HEK293T (cell line): ENCODE data around the gene NT5C2.
"Not testable (repeated sequence)": the region's sequence is repeated elsewhere in the genome, so short reads cannot be mapped to it uniquely, and the experiment has no call there.

Source experiments
- CTCF ChIA-PET: fragments of 350-600 bp; formaldehyde crosslinking; extraction: SDS; loops from one replicate; lab custom pipeline; 2021; ENCODE audit warnings: antibody characterized with exemption, inconsistent platforms; lab: Yijun Ruan, JAX
- POLR2A ChIA-PET: fragments of 350-600 bp; formaldehyde crosslinking; extraction: SDS; loops from one replicate; lab custom pipeline; 2020; ENCODE audit warnings: antibody characterized with exemption, inconsistent platforms; lab: Yijun Ruan, JAX
- DNase-seq: peaks from one replicate; pipeline ENCODE4 v3.0.0; 2012; ENCODE audit warnings: mixed read lengths; ENCODE audit errors: extremely low spot score
- ARNT ChIP-seq: fragments of 450-650 bp; IDR thresholded peaks from 2 replicates; pipeline ENCODE4 v1.6.1; 2017; ENCODE audit warnings: mild to moderate bottlenecking
- BHLHE40 ChIP-seq: fragments of 450-650 bp; IDR thresholded peaks from 2 replicates; pipeline ENCODE4 v1.6.1; 2016; ENCODE audit warnings: mild to moderate bottlenecking, moderate library complexity, borderline replicate concordance
- CTBP1 ChIP-seq: fragments of 450-650 bp; IDR thresholded peaks from 2 replicates; pipeline ENCODE4 v1.6.1; 2016; ENCODE audit warnings: borderline replicate concordance
- ELF4 ChIP-seq: fragments of 450-650 bp; IDR thresholded peaks from 2 replicates; pipeline ENCODE4 v1.6.1; 2017; ENCODE audit warnings: antibody characterized with exemption
- FOXA1 ChIP-seq: fragments of 450-650 bp; IDR thresholded peaks from 2 replicates; pipeline ENCODE4 v1.6.1; 2016; ENCODE audit warnings: mild to moderate bottlenecking
- FOXK2 ChIP-seq: fragments of 450-650 bp; IDR thresholded peaks from 2 replicates; pipeline ENCODE4 v1.6.1; 2016; ENCODE audit warnings: mild to moderate bottlenecking
- FOXM1 ChIP-seq: fragments of 450-650 bp; IDR thresholded peaks from 2 replicates; pipeline ENCODE4 v1.6.1; 2017; ENCODE audit warnings: mild to moderate bottlenecking, borderline replicate concordance
- HDGF ChIP-seq: fragments of 450-650 bp; IDR thresholded peaks from 2 replicates; pipeline ENCODE4 v1.6.1; 2017; ENCODE audit warnings: antibody characterized with exemption, borderline replicate concordance
- L3MBTL2 ChIP-seq: fragments of 450-650 bp; conservative IDR thresholded peaks from 2 replicates; pipeline ENCODE4 v1.6.1; 2016; ENCODE audit warnings: mild to moderate bottlenecking
- LEF1 ChIP-seq: fragments of 450-650 bp; IDR thresholded peaks from 2 replicates; pipeline ENCODE4 v1.6.1; 2017; ENCODE audit warnings: mild to moderate bottlenecking, borderline replicate concordance
- NFRKB ChIP-seq: fragments of 450-650 bp; IDR thresholded peaks from 2 replicates; pipeline ENCODE4 v1.6.1; 2016; ENCODE audit warnings: mild to moderate bottlenecking, moderate library complexity
- PKNOX1 ChIP-seq: fragments of 450-650 bp; IDR thresholded peaks from 2 replicates; pipeline ENCODE4 v1.6.1; 2016
- SP1 ChIP-seq: fragments of 450-650 bp; IDR thresholded peaks from 2 replicates; pipeline ENCODE4 v1.6.1; 2017
- SUZ12 ChIP-seq: fragments of 450-650 bp; IDR thresholded peaks from 2 replicates; pipeline ENCODE4 v1.6.1; 2016; ENCODE audit warnings: mild to moderate bottlenecking
- TARDBP ChIP-seq: fragments of 450-650 bp; IDR thresholded peaks from 2 replicates; pipeline ENCODE4 v1.6.1; 2016
- ZNF384 ChIP-seq: fragments of 450-650 bp; IDR thresholded peaks from 2 replicates; pipeline ENCODE4 v1.6.1; 2016

Gene NT5C2

GRCh38 chr10:103192451-103193106 lies 493 bp downstream of the NT5C2 start:
- peak; percentile 64 for DNase-seq
- CTCF ChIA-PET: interaction anchor here (1.6 kb wide), 1 partner anchor 52 kb away, joined by 6 read pairs; no protein-coding TSS in a partner anchor
- POLR2A ChIA-PET: interaction anchor here (0.6 to 1.6 kb wide), 6 partner anchors 11 to 91 kb away, joined by 3 to 6 read pairs (median 4); no protein-coding TSS in a partner anchor
- TF ChIP-seq SUZ12: no peak
- TF ChIP-seq TARDBP: no peak
- no peak for TF ChIP-seq ZNF384
- no peak for TF ChIP-seq FOXA1
- no peak for TF ChIP-seq LEF1
- TF ChIP-seq CTBP1: no peak
- TF ChIP-seq HDGF: no peak
- TF ChIP-seq FOXM1: no peak
- TF ChIP-seq PKNOX1: no peak
- no peak for TF ChIP-seq ARNT
- TF ChIP-seq ELF4: no peak
- no peak for TF ChIP-seq L3MBTL2
- no peak for TF ChIP-seq FOXK2
- TF ChIP-seq BHLHE40: no peak
- TF ChIP-seq NFRKB: no peak
- TF ChIP-seq SP1: no peak

- POLR2A ChIA-PET: interaction anchor here (1.0 to 1.6 kb wide), 5 partner anchors 15 to 90 kb away, joined by 3 to 6 read pairs (median 3); no protein-coding TSS in a partner anchor
- no peak for DNase-seq
- CTCF ChIA-PET: interaction anchor here (1.6 kb wide), 1 partner anchor 52 kb away, joined by 6 read pairs; no protein-coding TSS in a partner anchor
- no peak for TF ChIP-seq ZNF384
- no peak for TF ChIP-seq ARNT
- TF ChIP-seq FOXA1: no peak
- no peak for TF ChIP-seq SP1
- no peak for TF ChIP-seq NFRKB
- no peak for TF ChIP-seq ELF4
- no peak for TF ChIP-seq CTBP1
Measured at GRCh38 chr10:103192089-103192450, 1.0 kb downstream of the NT5C2 start.

- POLR2A ChIA-PET: interaction anchor here (1.0 kb wide), 1 partner anchor 17 kb away, joined by 3 read pairs; no protein-coding TSS in a partner anchor
- DNase-seq, CTCF ChIA-PET: not testable (repeated sequence)
- peak; percentile 76 for TF ChIP-seq ZNF384
Measured at GRCh38 chr10:103191198-103191597, 1.9 kb downstream of the NT5C2 start.

- peak; percentile 42 for DNase-seq
- POLR2A ChIA-PET: no interaction called here
- TF ChIP-seq ELF4: no peak
- no peak for TF ChIP-seq FOXM1
- no peak for TF ChIP-seq NFRKB
- TF ChIP-seq SP1: no peak
- no peak for TF ChIP-seq CTBP1
- TF ChIP-seq LEF1: no peak
- TF ChIP-seq ZNF384: peak; percentile 99
- TF ChIP-seq PKNOX1: no peak
- CTCF ChIA-PET: interaction anchor here (0.6 to 0.7 kb wide), 3 partner anchors 41 to 57 kb away, joined by 3 to 5 read pairs (median 4); no protein-coding TSS in a partner anchor
Measured at GRCh38 chr10:103188853-103189252, 4.2 kb downstream of the NT5C2 start.

GRCh38 chr10:103186128-103186527 lies 6.9 kb downstream of the NT5C2 start:
- no peak for DNase-seq
- ChIA-PET CTCF (interaction anchor here (0.6 kb wide), 1 partner anchor 53 kb away, joined by 3 read pairs; no protein-coding TSS in a partner anchor), POLR2A (no interaction called here)
- TF ChIP-seq SUZ12: no peak
- TF ChIP-seq PKNOX1: no peak
- no peak for TF ChIP-seq FOXM1
- no peak for TF ChIP-seq HDGF
- no peak for TF ChIP-seq L3MBTL2
- TF ChIP-seq SP1: no peak
- no peak for TF ChIP-seq CTBP1
- no peak for TF ChIP-seq FOXK2
- TF ChIP-seq ELF4: no peak
- no peak for TF ChIP-seq NFRKB
- no peak for TF ChIP-seq ZNF384
- no peak for TF ChIP-seq TARDBP
- no peak for TF ChIP-seq ARNT
- TF ChIP-seq LEF1: no peak
- TF ChIP-seq BHLHE40: no peak
- no peak for TF ChIP-seq FOXA1

- ChIA-PET POLR2A (no interaction called here), CTCF (interaction anchor here (0.6 kb wide), 1 partner anchor 282 kb away, joined by 3 read pairs; no protein-coding TSS in a partner anchor)
- DNase-seq: no peak
- no peak for TF ChIP-seq ZNF384
Measured at GRCh38 chr10:103184615-103185014, 8.5 kb downstream of the NT5C2 start.
